SU-DHL-6 (cell line): ENCODE data around the gene COL13A1.

Source experiments
- EZH2phosphoT487 ChIP-seq: fragments of 200-600 bp; sonication (generic), shearing (Covaris generic); conservative IDR thresholded peaks from 2 replicates; pipeline ENCODE4 v1.6.1; 2018; ENCODE audit warnings: mild to moderate bottlenecking, antibody characterized with exemption, low read length, moderate library complexity, mixed read lengths
- TF ChIP-seq, protein P1 (sequence below): fragments of 200-600 bp; sonication (generic); IDR thresholded peaks from one replicate; pipeline ENCODE4 v1.5.1; 2017; ENCODE audit warnings: antibody characterized with exemption, mild to moderate bottlenecking, low read length, moderate library complexity; ENCODE audit not compliant: insufficient read depth, poor library complexity, severe bottlenecking

DNA sequence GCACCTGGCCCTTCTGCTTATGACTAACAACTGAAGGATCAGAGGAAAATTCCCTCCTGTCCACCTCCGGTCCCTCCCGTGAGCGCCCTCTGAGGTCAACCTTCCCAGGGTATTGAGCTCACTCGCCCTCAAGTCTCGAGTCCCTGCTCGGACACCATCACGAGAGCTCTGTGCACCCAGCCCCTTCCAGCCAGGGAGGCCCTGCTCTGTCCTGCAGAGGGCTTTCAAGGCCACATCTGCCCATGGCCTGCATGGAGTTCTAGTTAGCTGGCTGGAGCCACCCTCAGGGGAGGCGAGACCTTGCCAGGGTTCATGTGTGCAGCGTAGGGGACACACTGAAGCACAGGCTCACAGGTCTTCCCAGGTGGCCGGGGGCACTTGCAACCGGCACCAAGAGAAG, 140.0 kb downstream of the COL13A1 start:
- TF ChIP-seq, protein P1, sequence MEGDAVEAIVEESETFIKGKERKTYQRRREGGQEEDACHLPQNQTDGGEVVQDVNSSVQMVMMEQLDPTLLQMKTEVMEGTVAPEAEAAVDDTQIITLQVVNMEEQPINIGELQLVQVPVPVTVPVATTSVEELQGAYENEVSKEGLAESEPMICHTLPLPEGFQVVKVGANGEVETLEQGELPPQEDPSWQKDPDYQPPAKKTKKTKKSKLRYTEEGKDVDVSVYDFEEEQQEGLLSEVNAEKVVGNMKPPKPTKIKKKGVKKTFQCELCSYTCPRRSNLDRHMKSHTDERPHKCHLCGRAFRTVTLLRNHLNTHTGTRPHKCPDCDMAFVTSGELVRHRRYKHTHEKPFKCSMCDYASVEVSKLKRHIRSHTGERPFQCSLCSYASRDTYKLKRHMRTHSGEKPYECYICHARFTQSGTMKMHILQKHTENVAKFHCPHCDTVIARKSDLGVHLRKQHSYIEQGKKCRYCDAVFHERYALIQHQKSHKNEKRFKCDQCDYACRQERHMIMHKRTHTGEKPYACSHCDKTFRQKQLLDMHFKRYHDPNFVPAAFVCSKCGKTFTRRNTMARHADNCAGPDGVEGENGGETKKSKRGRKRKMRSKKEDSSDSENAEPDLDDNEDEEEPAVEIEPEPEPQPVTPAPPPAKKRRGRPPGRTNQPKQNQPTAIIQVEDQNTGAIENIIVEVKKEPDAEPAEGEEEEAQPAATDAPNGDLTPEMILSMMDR, result no peak
- no peak for TF ChIP-seq EZH2phosphoT487
